GM12865 (cell line): Measurements from ENCODE around the gene ITPRID2.

ENCODE experiments used
- DNase-seq: peaks from one replicate; pipeline ENCODE4 v3.0.0; 2010; ENCODE audit warnings: low read depth
- H3K4me3 ChIP-seq: 2 replicates; pipeline ENCODE4 v1.5.1; 2011; ENCODE audit warnings: mild to moderate bottlenecking, low read depth, low read length, control low read depth
- CTCF ChIP-seq: IDR thresholded peaks from 2 replicates; pipeline ENCODE4 v1.5.1; 2011; ENCODE audit warnings: low read length, control low read depth, low read depth, inconsistent platforms; ENCODE audit not compliant: insufficient read depth; ENCODE audit errors: missing control alignments

ITPRID2 gene

GRCh38 chr2:181911830-181912229 lies 20.3 kb downstream of the ITPRID2 start:
- no peak for TF ChIP-seq CTCF
- H3K4me3 ChIP-seq, result no peak overlapping the region
- no peak for DNase-seq

- H3K4me3 ChIP-seq, result no peak overlapping the region
- TF ChIP-seq CTCF, result no peak
- no peak for DNase-seq
These were observed 23.6 kb downstream of the ITPRID2 start for GRCh38 chr2:181915102-181915501.

- H3K4me3 ChIP-seq, result no peak overlapping the region
- no peak for DNase-seq
- no peak for TF ChIP-seq CTCF
These were observed 25.5 kb downstream of the ITPRID2 start for GRCh38 chr2:181916726-181917718.

- no peak for TF ChIP-seq CTCF
- no peak overlapping the region for H3K4me3 ChIP-seq
- no peak for DNase-seq
These were observed 26.7 kb downstream of the ITPRID2 start for GRCh38 chr2:181918188-181918587.

- TF ChIP-seq CTCF, result no peak
- no peak for DNase-seq
- H3K4me3 ChIP-seq, result no peak overlapping the region
These were observed 31.6 kb downstream of the ITPRID2 start for GRCh38 chr2:181923121-181923520.

GRCh38 chr2:181924336-181924735 lies 32.8 kb downstream of the ITPRID2 start:
- no peak for TF ChIP-seq CTCF
- no peak overlapping the region for H3K4me3 ChIP-seq
- no peak for DNase-seq
